WTC11 (cell line): ENCODE results near the gene PELI3. TPM values are rescaled to one million over a fixed set of nuclear protein-coding genes. Genes with fewer than 3 reads are reported as not detected.

Experiments used
- ATAC-seq: fragments of 200-7000 bp; cut with Tn5 transposase; 2 replicates; pipeline ENCODE4 v1.10.0; 2021; ENCODE audit warnings: mild to moderate bottlenecking, moderate library complexity
- CTCF ChIA-PET: fragments of 300-600 bp; sonication (Branson Sonifier 250); formaldehyde crosslinking; loops from one replicate; lab custom pipeline; 2021; ENCODE audit warnings: antibody characterized with exemption; lab: Charles Lee
- POLR2A ChIA-PET: fragments of 350-600 bp; sonication (Branson Sonifier 250); formaldehyde crosslinking; loops from one replicate; lab custom pipeline; 2021; ENCODE audit warnings: antibody characterized with exemption; lab: Charles Lee
- DNase-seq: peaks from one replicate; pipeline ENCODE4 v3.0.0; 2021; ENCODE audit warnings: low spot score
- H3K27ac Mint-ChIP-seq: 2 replicates; pipeline ENCODE4 v1.8.0; 2021; ENCODE audit warnings: mixed read lengths
- H3K27me3 Mint-ChIP-seq: 2 replicates; pipeline ENCODE4 v1.8.0; 2021; ENCODE audit warnings: low read depth, mild to moderate bottlenecking, moderate library complexity, mixed read lengths
- H3K36me3 Mint-ChIP-seq: 2 replicates; pipeline ENCODE4 v1.8.0; 2021; ENCODE audit warnings: mixed read lengths
- H3K4me1 Mint-ChIP-seq: 2 replicates; pipeline ENCODE4 v1.8.0; 2022; ENCODE audit warnings: mixed read lengths
- H3K4me3 Mint-ChIP-seq: 2 replicates; pipeline ENCODE4 v1.8.0; 2021; ENCODE audit warnings: mild to moderate bottlenecking, moderate library complexity, mixed read lengths
- H3K9me3 Mint-ChIP-seq: 2 replicates; pipeline ENCODE4 v1.8.0; 2021; ENCODE audit warnings: mixed read lengths
- CBFB ChIP-seq: sonication (generic); formaldehyde crosslinking; IDR thresholded peaks from 2 replicates; pipeline ENCODE4 v1.8.1; 2022; ENCODE audit warnings: mild to moderate bottlenecking, low read depth, missing genetic modification reagents
- CDX4 ChIP-seq: fragments of 250-450 bp; sonication (Bioruptor Pico); IDR thresholded peaks from 2 replicates; pipeline ENCODE4 v1.9.0; 2021; ENCODE audit warnings: moderate library complexity, mild to moderate bottlenecking, inconsistent platforms, borderline replicate concordance
- CTCF ChIP-seq: fragments of 200-600 bp; IDR thresholded peaks from 2 replicates; pipeline ENCODE4 v1.8.0; 2022; ENCODE audit warnings: antibody characterized with exemption
- E2F1 ChIP-seq: sonication (generic); formaldehyde crosslinking; IDR thresholded peaks from 2 replicates; pipeline ENCODE4 v1.8.0; 2022; ENCODE audit warnings: mild to moderate bottlenecking, missing genetic modification reagents
- ERG ChIP-seq: fragments of 250-450 bp; sonication (Bioruptor Pico); IDR thresholded peaks from 2 replicates; pipeline ENCODE4 v1.8.0; 2021; ENCODE audit warnings: mild to moderate bottlenecking
- ESRRA ChIP-seq: sonication (generic); formaldehyde crosslinking; IDR thresholded peaks from 2 replicates; pipeline ENCODE4 v1.8.1; 2022; ENCODE audit warnings: mild to moderate bottlenecking, missing genetic modification reagents, borderline replicate concordance
- GRHL2 ChIP-seq: fragments of 250-450 bp; sonication (Bioruptor Pico); IDR thresholded peaks from 2 replicates; pipeline ENCODE4 v1.8.0; 2022; ENCODE audit warnings: mild to moderate bottlenecking, moderate library complexity; ENCODE audit not compliant: insufficient replicate concordance, severe bottlenecking
- MXD4 ChIP-seq: fragments of 250-450 bp; sonication (Bioruptor Pico); IDR thresholded peaks from 2 replicates; pipeline ENCODE4 v1.8.0; 2021; ENCODE audit warnings: mild to moderate bottlenecking, moderate library complexity, borderline replicate concordance
- NFYB ChIP-seq: sonication (generic); formaldehyde crosslinking; conservative IDR thresholded peaks from 2 replicates; pipeline ENCODE4 v1.8.0; 2022; ENCODE audit warnings: low read depth, missing genetic modification reagents
- OVOL2 ChIP-seq: fragments of 250-450 bp; sonication (Bioruptor Pico); IDR thresholded peaks from 2 replicates; pipeline ENCODE4 v1.9.0; 2021; ENCODE audit warnings: mild to moderate bottlenecking, borderline replicate concordance
- SMAD4 ChIP-seq: sonication (generic); formaldehyde crosslinking; IDR thresholded peaks from 2 replicates; pipeline ENCODE4 v1.8.0; 2022; ENCODE audit warnings: mild to moderate bottlenecking, missing genetic modification reagents
- SP1 ChIP-seq: sonication (generic); formaldehyde crosslinking; conservative IDR thresholded peaks from 2 replicates; pipeline ENCODE4 v1.8.1; 2022; ENCODE audit warnings: missing genetic modification reagents
- USF1 ChIP-seq: sonication (generic); formaldehyde crosslinking; IDR thresholded peaks from 2 replicates; pipeline ENCODE4 v1.8.0; 2022; ENCODE audit warnings: mild to moderate bottlenecking, missing genetic modification reagents
- ZBTB43 ChIP-seq: sonication (generic); formaldehyde crosslinking; IDR thresholded peaks from 2 replicates; pipeline ENCODE4 v1.8.1; 2023; ENCODE audit warnings: mild to moderate bottlenecking, missing genetic modification reagents
- ZNF121 ChIP-seq: sonication (generic); formaldehyde crosslinking; IDR thresholded peaks from 2 replicates; pipeline ENCODE4 v1.8.0; 2023; ENCODE audit warnings: missing genetic modification reagents
- ZNF219 ChIP-seq: sonication (generic); formaldehyde crosslinking; IDR thresholded peaks from 2 replicates; pipeline ENCODE4 v1.8.0; 2023; ENCODE audit warnings: missing genetic modification reagents, mild to moderate bottlenecking, borderline replicate concordance
- ZNF396 ChIP-seq: fragments of 250-450 bp; sonication (Bioruptor Pico); IDR thresholded peaks from 2 replicates; pipeline ENCODE4 v1.8.0; 2021; ENCODE audit warnings: mild to moderate bottlenecking, moderate library complexity, borderline replicate concordance
- ZNF416 ChIP-seq: fragments of 250-450 bp; sonication (Bioruptor Pico); IDR thresholded peaks from 2 replicates; pipeline ENCODE4 v1.9.0; 2021; ENCODE audit warnings: mild to moderate bottlenecking, inconsistent platforms
- ZNF512 ChIP-seq: sonication (generic); formaldehyde crosslinking; IDR thresholded peaks from 2 replicates; pipeline ENCODE4 v1.8.1; 2022; ENCODE audit warnings: missing genetic modification reagents, borderline replicate concordance
- ZNF671 ChIP-seq: fragments of 250-450 bp; sonication (Bioruptor Pico); IDR thresholded peaks from 2 replicates; pipeline ENCODE4 v1.8.0; 2021; ENCODE audit warnings: mild to moderate bottlenecking
- total RNA-seq: library from RNA; stranded (reverse); gene quantifications from 3 replicates; pipeline ENCODE4 v1.2.3, GENCODE V29; 2021

Gene PELI3
- total RNA-seq, 1 experiment from 2014 or later: 7.8 TPM

GRCh38 chr11:66494458-66494857 is 27.8 kb downstream of the PELI3 start (continued):
- TF ChIP-seq ESRRA (CRISPR knock-in tag) (no peak), ZNF396 (CRISPR knock-in tag) (no peak), SP1 (CRISPR knock-in tag) (no peak), GRHL2 (CRISPR knock-in tag) (no peak), USF1 (CRISPR knock-in tag) (no peak)

- Mint-ChIP-seq H3K36me3 (peaks cover 25% of the 10 kb centered on the region), H3K9me3 (no peaks in the 10 kb centered on the region), H3K4me3 (no peak overlapping the region), H3K27me3 (no peaks in the 10 kb centered on the region), H3K27ac (no peak overlapping the region), H3K4me1 (peaks cover 6% of the 10 kb centered on the region)
- POLR2A ChIA-PET: no interaction called here
- no peak for TF ChIP-seq ZNF671
- no peak for TF ChIP-seq ZNF512 (CRISPR knock-in tag)
- TF ChIP-seq MXD4: no peak
- TF ChIP-seq ZNF416 (CRISPR knock-in tag): no peak
- TF ChIP-seq ZBTB43 (CRISPR knock-in tag): no peak
- no peak for TF ChIP-seq CBFB (CRISPR knock-in tag)
- no peak for TF ChIP-seq ZNF121 (CRISPR knock-in tag)
- CTCF ChIA-PET: interaction anchor here (0.6 to 1.4 kb wide), 5 partner anchors 15 to 183 kb away, joined by 3 to 9 read pairs (median 5); partner anchors contain the start of genes DPP3, MRPL11 and RBM4B
- DNase-seq (peak; percentile 49), ATAC-seq (peak; percentile 31)
Observed at GRCh38 chr11:66494935-66495334, 28.2 kb downstream of the PELI3 start.

GRCh38 chr11:66495401-66495854 is 28.7 kb downstream of the PELI3 start:
- DNase-seq: peak; percentile 73
- Mint-ChIP-seq H3K4me1 (peaks cover 6% of the 10 kb centered on the region), H3K27me3 (no peaks in the 10 kb centered on the region)
- ATAC-seq: peak; percentile 49
- CTCF ChIA-PET: interaction anchor here (0.6 to 1.4 kb wide), 5 partner anchors 16 to 183 kb away, joined by 3 to 9 read pairs (median 5); partner anchors contain the start of genes DPP3, MRPL11 and RBM4B
- TF ChIP-seq OVOL2 (CRISPR knock-in tag) (no peak), CTCF (peak; percentile 50)
- TF ChIP-seq, all 79 proteins: peak for 1
- H3K9me3 Mint-ChIP-seq: no peaks in the 10 kb centered on the region
- POLR2A ChIA-PET: no interaction called here
- H3K27ac Mint-ChIP-seq: no peak overlapping the region
- peaks cover 25% of the 10 kb centered on the region for H3K36me3 Mint-ChIP-seq
- no peak overlapping the region for H3K4me3 Mint-ChIP-seq

- H3K4me1 Mint-ChIP-seq: no peaks in the 10 kb centered on the region
- ATAC-seq (no peak), DNase-seq (no peak)
- peaks cover 25% of the 10 kb centered on the region for H3K36me3 Mint-ChIP-seq
- H3K4me3 Mint-ChIP-seq: no peak overlapping the region
- H3K27ac Mint-ChIP-seq: no peak overlapping the region
- no peaks in the 10 kb centered on the region for H3K9me3 Mint-ChIP-seq
- CTCF ChIA-PET: interaction anchor here (1.3 kb wide), 1 partner anchor 141 kb away, joined by 3 read pairs; no protein-coding TSS in a partner anchor
- no peaks in the 10 kb centered on the region for H3K27me3 Mint-ChIP-seq
- POLR2A ChIA-PET: no interaction called here
- no peak for TF ChIP-seq E2F1 (CRISPR knock-in tag)
- TF ChIP-seq CDX4 (CRISPR knock-in tag): no peak
- TF ChIP-seq OVOL2 (CRISPR knock-in tag): no peak
- TF ChIP-seq ERG (CRISPR knock-in tag): no peak
- no peak for TF ChIP-seq NFYB (CRISPR knock-in tag)
- no peak for TF ChIP-seq ZNF219 (CRISPR knock-in tag)
- TF ChIP-seq SMAD4 (CRISPR knock-in tag): no peak
Observed at GRCh38 chr11:66497206-66497605, 30.5 kb downstream of the PELI3 start.
